Measurements from ENCODE around the gene DIO1. TPM values are rescaled to one million over a fixed set of nuclear protein-coding genes. Genes with fewer than 3 reads are reported as not detected.

Gene DIO1
- total and polyA plus RNA-seq, 9 of the 15 experiments (the other 6 are each of a cell fraction or from before 2014, with no cell fraction given), result not detected

- TF ChIP-seq CREB3 (tag; conservative IDR thresholded peaks at IDR 0.05; ENCODE audit: low read depth), result no peak
- TF ChIP-seq ZBTB2 (IDR thresholded peaks at IDR 0.05), result 0 out of 2 replicates have a peak, but pooled peaks have one; percentile 42
- TF ChIP-seq NCOA1 (IDR thresholded peaks at IDR 0.05; ENCODE audit: low read depth), result 0 out of 2 replicates have a peak, but pooled peaks have one; percentile 30
- TF ChIP-seq CSDE1 (IDR thresholded peaks at IDR 0.05), result no peak
- no peak for TF ChIP-seq BDP1 (IDR thresholded peaks at IDR 0.05; ENCODE audit: insufficient read depth, insufficient read length)
- no peak for TF ChIP-seq HDAC3 (IDR thresholded peaks at IDR 0.05; ENCODE audit: borderline replicate concordance, partially characterized antibody)
- no peak for TF ChIP-seq THRAP3 (IDR thresholded peaks at IDR 0.05; ENCODE audit: borderline replicate concordance)
- no peak for TF ChIP-seq CHD7 (IDR thresholded peaks at IDR 0.05; ENCODE audit: low read depth, low read length)
- peak; percentile 17; the same call in 1 of the 2 replicates for TF ChIP-seq EP400 (IDR thresholded peaks at IDR 0.05)
- no peak for TF ChIP-seq RBM15 (IDR thresholded peaks at IDR 0.05; ENCODE audit: insufficient read depth, low read length)
These were observed 52.5 kb downstream of the DIO1 start, which contains the start of gene LRRC42 (continued) for GRCh38 chr1:53946252-53947171.
